Activated CD8-positive, alpha-beta memory T cell treated with anti-CD3 and anti-CD28 coated beads, Interleukin-2, amount 50 U/mL, for 24 hours (primary cell): Measurements from ENCODE around the gene PRKAG1.
A peak's percentile ranks its signal among the peaks of the same experiment; 100 is the strongest.
"Not testable (repeated sequence)": the region's sequence is repeated elsewhere in the genome, so short reads cannot be mapped to it uniquely, and the experiment has no call there.

Experiments
- DNase-seq: peaks from one replicate; pipeline ENCODE4 v3.0.0-alpha.2; 2020; ENCODE audit errors: extremely low read depth

PRKAG1 gene

GRCh38 chr12:49018261-49019119 lies at the start of gene PRKAG1:
TSS of gene PRKAG1 (minus strand) at chr12:49018776. CDS start at chr12:49018740, 36 bp downstream.
- peak; percentile 84 for DNase-seq

GRCh38 chr12:49066120-49066519 lies 47.5 kb upstream of the PRKAG1 start:
- no peak for DNase-seq

- DNase-seq: no peak
Measured at GRCh38 chr12:49064767-49065152, 46.2 kb upstream of the PRKAG1 start.

- DNase-seq: not testable (repeated sequence)
Measured at GRCh38 chr12:49061916-49062315, 43.3 kb upstream of the PRKAG1 start.

- DNase-seq: no peak
Measured at GRCh38 chr12:49061157-49061650, 42.6 kb upstream of the PRKAG1 start.

GRCh38 chr12:49060237-49061156 lies 41.9 kb upstream of the PRKAG1 start, which contains the start of gene KMT2D:
TSS of gene KMT2D (minus strand) at chr12:49060794. CDS start at chr12:49055324, 5,470 bp downstream.
- DNase-seq: peak; percentile 57

- DNase-seq: no peak
Measured at GRCh38 chr12:49059299-49060171, 41.0 kb upstream of the PRKAG1 start.

- DNase-seq: no peak
Measured at GRCh38 chr12:49059045-49059298, 40.4 kb upstream of the PRKAG1 start.

GRCh38 chr12:49058366-49059044 lies 39.9 kb upstream of the PRKAG1 start:
- no peak for DNase-seq

- DNase-seq: no peak
Measured at GRCh38 chr12:49057888-49058287, 39.3 kb upstream of the PRKAG1 start.

- no peak for DNase-seq
Measured at GRCh38 chr12:49055978-49056754, 37.6 kb upstream of the PRKAG1 start.

GRCh38 chr12:49055092-49055491 lies 36.5 kb upstream of the PRKAG1 start:
- no peak for DNase-seq

GRCh38 chr12:49054524-49054923 lies 35.9 kb upstream of the PRKAG1 start:
- no peak for DNase-seq

GRCh38 chr12:49054096-49054495 lies 35.5 kb upstream of the PRKAG1 start:
- DNase-seq: no peak

GRCh38 chr12:49052451-49053208 lies 34.1 kb upstream of the PRKAG1 start:
- no peak for DNase-seq

GRCh38 chr12:49051777-49052438 lies 33.3 kb upstream of the PRKAG1 start:
- DNase-seq: no peak

GRCh38 chr12:49051373-49051764 lies 32.8 kb upstream of the PRKAG1 start:
- DNase-seq: no peak

- DNase-seq: no peak
Measured at GRCh38 chr12:49050507-49051372, 32.2 kb upstream of the PRKAG1 start.
